Suprapubic skin (tissue), 4 donors: ENCODE results near the gene PRDX1. TPM values are rescaled to one million over a fixed set of nuclear protein-coding genes. Genes with fewer than 3 reads are reported as not detected.

Source experiments
- DNase-seq, 2 donors: peaks; one replicate each; pipeline ENCODE4 v3.0.0-alpha.2; 2019; ENCODE audit warnings: low spot score in 2 of 2
- H3K27ac ChIP-seq: fragments of 200-600 bp; sonication (generic); one replicate; pipeline ENCODE4 v1.5.1; 2019
- H3K27me3 ChIP-seq: fragments of 200-600 bp; sonication (generic); one replicate; pipeline ENCODE4 v1.5.1; 2019
- H3K36me3 ChIP-seq: fragments of 200-600 bp; sonication (generic); one replicate; pipeline ENCODE4 v1.5.1; 2019
- H3K4me1 ChIP-seq: fragments of 200-600 bp; sonication (generic); one replicate; pipeline ENCODE4 v1.5.1; 2019
- H3K4me3 ChIP-seq: fragments of 200-600 bp; sonication (generic); one replicate; pipeline ENCODE4 v1.5.1; 2019; ENCODE audit warnings: mild to moderate bottlenecking
- H3K9me3 ChIP-seq: fragments of 200-600 bp; sonication (generic); one replicate; pipeline ENCODE4 v1.5.1; 2019
- CTCF ChIP-seq, 2 donors: fragments of 200-600 bp in 1 of 2; fragments of 450-650 bp in 1 of 2; sonication (generic) in 1 of 2; IDR thresholded peaks; one replicate each; pipeline ENCODE4 v1.5.1; 2016 to 2019; ENCODE audit warnings: antibody characterized with exemption in 2 of 2, mild to moderate bottlenecking in 1 of 2, moderate library complexity in 1 of 2
- EP300 ChIP-seq: sonication (generic); formaldehyde crosslinking; IDR thresholded peaks from one replicate; pipeline ENCODE4 v1.6.1; 2017; ENCODE audit warnings: antibody characterized with exemption
- POLR2A ChIP-seq, 2 donors: fragments of 450-650 bp; IDR thresholded peaks; one replicate each; pipeline ENCODE4 v1.6.1; 2017; ENCODE audit warnings: antibody characterized with exemption in 2 of 2, mild to moderate bottlenecking in 2 of 2, moderate library complexity in 2 of 2
- POLR2AphosphoS5 ChIP-seq, 3 donors: sonication (generic); formaldehyde crosslinking; IDR thresholded peaks; one replicate each; pipeline ENCODE4 v1.6.1; 2017; ENCODE audit warnings: antibody characterized with exemption in 3 of 3
- WGBS: methylation state at CpG from one replicate; pipeline ENCODE4 v1.1.5; 2018; 5-methylcytosine and 5-hydroxymethylcytosine counted together
- total RNA-seq, 4 donors: library from RNA; depleted of rRNA; stranded (reverse); fragments of >200 nt; gene quantifications; one replicate each; pipeline ENCODE4 v1.1.0, GENCODE V29; 2016

The PRDX1 gene
- total RNA-seq, 4 donors from 2014 or later = 134 to 365 (median 296) TPM

DNA sequence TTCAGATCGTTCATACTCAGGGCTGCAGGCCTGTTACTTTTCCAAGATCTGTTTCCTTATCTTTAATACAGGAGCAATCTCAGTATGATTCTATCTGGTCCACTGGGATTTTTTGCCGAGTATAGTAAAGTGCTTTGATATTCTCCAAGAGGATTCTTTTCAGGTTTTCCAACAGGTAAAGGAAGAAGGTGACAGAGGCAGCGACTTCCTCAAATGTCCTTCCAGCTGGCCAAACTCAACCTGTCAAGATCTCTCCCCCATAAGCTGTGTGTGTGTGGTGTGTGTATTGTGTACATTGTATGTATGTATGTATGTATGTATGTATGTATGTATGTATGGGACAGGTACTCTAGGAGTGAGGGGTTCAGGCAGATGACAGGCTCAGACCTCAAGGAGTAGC lies 30.0 kb upstream of the PRDX1 start:
- TF ChIP-seq CTCF (IDR thresholded peaks at IDR 0.05) = no peak
- no peak for TF ChIP-seq POLR2A (IDR thresholded peaks at IDR 0.05)
- no peak for TF ChIP-seq POLR2AphosphoS5 (IDR thresholded peaks at IDR 0.05)
- no peak for TF ChIP-seq EP300
- Histone ChIP-seq H3K9me3 (no peaks in the 10 kb centered on the region), H3K36me3 (peaks cover 5% of the 10 kb centered on the region), H3K27ac (no peak overlapping the region), H3K4me3 (peak overlapping the region; percentile 67), H3K27me3 (no peaks in the 10 kb centered on the region), H3K4me1 (peaks cover 26% of the 10 kb centered on the region)
- 6% methylated on average over 3 of the region's 3 CpGs for WGBS
- DNase-seq = no peak

GRCh38 chr1:45550401-45551351 lies 29.0 kb upstream of the PRDX1 start, which contains the start of gene AKR1A1:
Gene AKR1A1 (plus strand): TSS chr1:45550826. CDS start chr1:45561795, 10,969 bp downstream.
- DNase-seq = peak; percentile 89 to 93
- Histone ChIP-seq H3K4me3 (peak within 1 kb of the TSS; percentile 67), H3K27ac (peak within 1 kb of the TSS; percentile 74), H3K36me3 (no peaks in the 10 kb centered on the region), H3K9me3 (no peaks in the 10 kb centered on the region), H3K4me1 (peaks cover 26% of the 10 kb centered on the region), H3K27me3 (no peaks in the 10 kb centered on the region)
- TF ChIP-seq POLR2AphosphoS5 (IDR thresholded peaks at IDR 0.05) = peak in 2 of 3 donors; percentile 33 to 59
- TF ChIP-seq EP300 = no peak
- no peak for TF ChIP-seq CTCF (IDR thresholded peaks at IDR 0.05)
- peak in 1 of 2 donors; percentile 19 for TF ChIP-seq POLR2A (IDR thresholded peaks at IDR 0.05)
- WGBS = 1% methylated on average over 34 of the region's 47 CpGs

DNA sequence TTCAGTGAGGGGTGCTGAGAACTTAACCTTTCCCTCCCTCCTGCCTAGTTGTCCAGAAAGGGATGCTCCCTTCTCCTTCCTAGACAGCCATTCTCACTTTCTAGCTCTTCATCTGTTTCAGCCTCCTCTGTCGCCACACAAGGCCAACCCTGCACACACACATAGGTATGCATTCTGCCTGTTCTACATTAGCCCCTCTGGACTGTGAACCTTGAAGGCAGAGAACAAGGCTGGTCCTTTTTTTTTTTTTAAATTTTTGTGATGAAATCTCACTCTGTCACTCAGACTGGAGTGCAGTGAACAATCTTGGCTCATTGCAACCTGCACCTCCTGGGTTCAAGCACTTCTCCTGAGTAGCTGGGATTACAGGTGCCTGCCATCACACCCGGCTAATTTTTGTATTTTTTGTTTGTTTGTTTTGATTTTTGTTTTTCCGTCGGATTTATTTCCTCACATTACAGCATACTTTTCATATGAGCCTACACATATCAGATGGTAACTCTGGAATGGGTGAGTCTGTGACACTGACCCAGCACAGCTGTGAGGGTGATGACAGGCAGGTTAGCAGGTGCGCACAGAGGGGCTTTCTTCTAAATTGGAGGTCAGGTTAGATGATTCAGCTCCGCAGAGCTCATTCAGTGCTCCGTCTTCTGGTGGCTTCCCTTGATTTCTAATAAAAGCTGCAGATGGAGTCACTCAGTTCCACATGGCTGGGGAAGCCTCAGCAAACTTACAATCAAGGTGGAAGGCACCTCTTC lies 24.0 kb upstream of the PRDX1 start:
- no peaks in the 10 kb centered on the region for H3K9me3 ChIP-seq
- H3K27me3 ChIP-seq = no peaks in the 10 kb centered on the region
- H3K4me3 ChIP-seq = no peak overlapping the region
- no peak for DNase-seq
- no peak overlapping the region for H3K27ac ChIP-seq
- peaks cover 23% of the 10 kb centered on the region for H3K4me1 ChIP-seq
- no peaks in the 10 kb centered on the region for H3K36me3 ChIP-seq
- 86% methylated on average over 7 of the region's 7 CpGs for WGBS
- no peak for TF ChIP-seq CTCF (IDR thresholded peaks at IDR 0.05)
- TF ChIP-seq POLR2AphosphoS5 (IDR thresholded peaks at IDR 0.05) = no peak
- no peak for TF ChIP-seq EP300
- TF ChIP-seq POLR2A (IDR thresholded peaks at IDR 0.05) = no peak

DNA sequence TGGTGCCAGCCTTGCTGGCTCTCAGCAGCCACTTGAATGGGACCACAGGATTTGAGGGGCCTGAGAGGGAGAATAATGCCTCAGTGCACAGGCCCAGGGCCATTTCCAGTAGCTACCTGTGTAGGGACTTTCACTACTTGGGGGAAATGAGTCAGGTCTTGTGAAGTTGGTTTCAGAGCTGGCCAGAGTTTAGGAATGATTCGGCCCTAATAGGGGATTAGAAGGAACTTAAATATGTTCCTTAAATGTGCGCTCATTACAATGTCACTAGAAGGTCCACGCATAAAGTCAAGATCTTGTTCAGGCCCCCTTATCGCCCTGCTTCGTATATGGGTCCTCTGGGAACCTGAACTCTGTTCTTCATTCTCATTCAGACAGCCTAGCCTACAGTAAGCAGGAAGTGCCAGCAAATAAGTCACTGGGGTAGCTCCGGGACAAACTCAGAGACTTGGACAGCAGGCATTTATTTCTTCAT lies 23.4 kb upstream of the PRDX1 start:
- H3K36me3 ChIP-seq = no peaks in the 10 kb centered on the region
- no peak for DNase-seq
- H3K27me3 ChIP-seq = no peaks in the 10 kb centered on the region
- H3K27ac ChIP-seq = no peak overlapping the region
- peaks cover 19% of the 10 kb centered on the region for H3K4me1 ChIP-seq
- H3K4me3 ChIP-seq = no peak overlapping the region
- 61% methylated on average over 6 of the region's 6 CpGs for WGBS
- H3K9me3 ChIP-seq = no peaks in the 10 kb centered on the region
- no peak for TF ChIP-seq POLR2A (IDR thresholded peaks at IDR 0.05)
- no peak for TF ChIP-seq CTCF (IDR thresholded peaks at IDR 0.05)
- no peak for TF ChIP-seq EP300
- TF ChIP-seq POLR2AphosphoS5 (IDR thresholded peaks at IDR 0.05) = no peak
